GM12878 (cell line): ENCODE data around the gene ISLR2. TPM values are rescaled to one million over a fixed set of nuclear protein-coding genes. Genes with fewer than 3 reads are reported as not detected.
A peak's percentile ranks its signal among the peaks of the same experiment; 100 is the strongest.

Source experiments
- ATAC-seq: fragments of 200-7000 bp; cut with Tn5 transposase; 3 replicates; pipeline ENCODE4 v1.9.1; 2020; ENCODE audit warnings: mild to moderate bottlenecking, moderate library complexity
- BruUV-seq: library from RNA; stranded (reverse); fragments of 400-500 nt; replicated peaks from 2 replicates; lab custom pipeline; 2021; lab: Mats Ljungman, UMichigan
- CTCF ChIA-PET: fragments of 300-600 bp; sonication (Branson Sonifier 250); formaldehyde crosslinking; extraction: SDS; loops from one replicate; lab custom pipeline; 2021; ENCODE audit warnings: inconsistent platforms; lab: Yijun Ruan, JAX
- POLR2A ChIA-PET: fragments of 350-600 bp; formaldehyde crosslinking; extraction: SDS; loops from one replicate; lab custom pipeline; 2021; ENCODE audit warnings: inconsistent platforms; lab: Charles Lee
- RAD21 ChIA-PET: fragments of 300-600 bp; sonication (Branson Sonifier 250); formaldehyde crosslinking; loops from one replicate; lab custom pipeline; 2023; ENCODE audit warnings: antibody characterized with exemption; ENCODE audit not compliant: unreplicated experiment; lab: Charles Lee
- SMC1A ChIA-PET: fragments of 300-600 bp; sonication (Branson Sonifier 250); formaldehyde crosslinking; loops from one replicate; lab custom pipeline; 2023; ENCODE audit not compliant: unreplicated experiment, uncharacterized antibody; lab: Charles Lee
- DNase-seq: peaks from one replicate; pipeline ENCODE4 v3.0.0-alpha.2; 2011; ENCODE audit warnings: low read depth, low spot score
- FAIRE-seq: peaks from 3 replicates; lab custom pipeline; 2011; peaks lifted over from hg19 to GRCh38; lab: Jason Lieb, UNC
- H2AFZ ChIP-seq: 2 replicates; pipeline ENCODE4 v1.6.0; 2011; ENCODE audit warnings: low read depth, low read length, control low read depth; ENCODE audit not compliant: control insufficient read depth
- H3K27ac ChIP-seq: 2 replicates; pipeline ENCODE4 v1.5.1; 2011; ENCODE audit warnings: control low read depth; ENCODE audit not compliant: control insufficient read depth, insufficient read depth
- H3K27me3 ChIP-seq, 2 experiments: replicated peaks in 1 of 2; 2 replicates each; pipeline versions ENCODE4 v1.6.0 to v1.6.1; 2011; ENCODE audit warnings: low read length in 1 of 2; ENCODE audit not compliant: control insufficient read depth in 2 of 2, insufficient read depth in 2 of 2
- H3K36me3 ChIP-seq, 2 experiments: 2 replicates each; pipeline ENCODE4 v1.5.1; 2011; ENCODE audit warnings: low read length in 1 of 2; ENCODE audit not compliant: control insufficient read depth in 2 of 2, insufficient read depth in 2 of 2
- H3K4me1 ChIP-seq: 2 replicates; pipeline ENCODE4 v1.6.1; 2011; ENCODE audit warnings: mild to moderate bottlenecking, low read length, moderate library complexity, mixed read lengths; ENCODE audit not compliant: control insufficient read depth, insufficient read depth
- H3K4me2 ChIP-seq: 2 replicates; pipeline ENCODE4 v1.6.0; 2011; ENCODE audit warnings: control low read depth; ENCODE audit not compliant: control insufficient read depth, insufficient read depth
- H3K4me3 ChIP-seq: fragments of 200-600 bp; sonication (generic); 2 replicates; pipeline ENCODE4 v1.5.1; 2016
- H3K79me2 ChIP-seq: 2 replicates; pipeline ENCODE4 v1.6.0; 2011; ENCODE audit warnings: low read length; ENCODE audit not compliant: control insufficient read depth, insufficient read depth
- H3K9ac ChIP-seq: 2 replicates; pipeline ENCODE4 v1.8.0; 2011; ENCODE audit warnings: low read length, control low read depth, mixed read lengths; ENCODE audit not compliant: control insufficient read depth, insufficient read depth
- H3K9me3 ChIP-seq: replicated peaks from 3 replicates; pipeline ENCODE4 v1.5.1; 2011; ENCODE audit warnings: mild to moderate bottlenecking, low read length; ENCODE audit not compliant: control insufficient read depth, insufficient read depth
- H4K20me1 ChIP-seq: 2 replicates; pipeline ENCODE4 v1.6.0; 2011; ENCODE audit not compliant: control insufficient read depth, insufficient read depth
- CHD1 ChIP-seq: IDR thresholded peaks from 2 replicates; pipeline ENCODE4 v1.6.1; 2012; ENCODE audit warnings: low read depth, low read length, improper control_type of control experiment
- CREM ChIP-seq: IDR thresholded peaks from 2 replicates; pipeline ENCODE4 v1.6.1; 2014; ENCODE audit warnings: antibody characterized with exemption, low read depth
- GATAD2B ChIP-seq: fragments of 450-650 bp; conservative IDR thresholded peaks from 2 replicates; pipeline ENCODE4 v1.6.1; 2017; ENCODE audit warnings: low read depth, mild to moderate bottlenecking, moderate library complexity
- HDGF ChIP-seq: fragments of 450-650 bp; IDR thresholded peaks from 2 replicates; pipeline ENCODE4 v1.6.1; 2016; ENCODE audit warnings: antibody characterized with exemption
- IRF5 ChIP-seq: fragments of 450-650 bp; IDR thresholded peaks from 2 replicates; pipeline ENCODE4 v1.6.1; 2017; ENCODE audit warnings: borderline replicate concordance
- MTA2 ChIP-seq: fragments of 450-650 bp; IDR thresholded peaks from 2 replicates; pipeline ENCODE4 v1.6.1; 2016; ENCODE audit warnings: low read depth, mild to moderate bottlenecking, moderate library complexity
- NFYA ChIP-seq: IDR thresholded peaks from 2 replicates; pipeline ENCODE4 v1.6.1; 2011; ENCODE audit warnings: low read depth, mild to moderate bottlenecking, low read length, improper control_type of control experiment, borderline replicate concordance
- NR2F1 ChIP-seq: fragments of 450-650 bp; conservative IDR thresholded peaks from 2 replicates; pipeline ENCODE4 v1.6.1; 2017; ENCODE audit warnings: mild to moderate bottlenecking
- PKNOX1 ChIP-seq: fragments of 450-650 bp; IDR thresholded peaks from 2 replicates; pipeline ENCODE4 v1.6.1; 2016; ENCODE audit warnings: mild to moderate bottlenecking
- RELA ChIP-seq: fragments of 450-650 bp; IDR thresholded peaks from 2 replicates; pipeline ENCODE4 v1.8.0; 2014; ENCODE audit warnings: borderline replicate concordance; ENCODE audit not compliant: partially characterized antibody
- REST ChIP-seq: IDR thresholded peaks from 2 replicates; pipeline ENCODE4 v1.6.1; 2012; ENCODE audit warnings: mild to moderate bottlenecking, low read depth, low read length
- SIN3A ChIP-seq: IDR thresholded peaks from 2 replicates; pipeline ENCODE4 v1.6.1; 2012; ENCODE audit warnings: low read depth, low read length, improper control_type of control experiment
- SIX5 ChIP-seq: IDR thresholded peaks from 2 replicates; pipeline ENCODE4 v1.6.1; 2011; ENCODE audit warnings: mild to moderate bottlenecking, low read depth, low read length, moderate library complexity; ENCODE audit not compliant: severe bottlenecking
- SMAD5 ChIP-seq: IDR thresholded peaks from 2 replicates; pipeline ENCODE4 v1.6.1; 2016; ENCODE audit warnings: antibody characterized with exemption, low read depth
- YY1 ChIP-seq: IDR thresholded peaks from 2 replicates; pipeline ENCODE4 v1.6.1; 2011; ENCODE audit warnings: low read depth, mild to moderate bottlenecking, low read length
- ZBED1 ChIP-seq: IDR thresholded peaks from 2 replicates; pipeline ENCODE4 v1.6.1; 2016; ENCODE audit warnings: borderline replicate concordance
- ZNF622 ChIP-seq: fragments of 450-650 bp; IDR thresholded peaks from 2 replicates; pipeline ENCODE4 v1.6.1; 2017; ENCODE audit warnings: mild to moderate bottlenecking, inconsistent platforms
- WGBS: methylation state at CpG from one replicate; pipeline ENCODE4 v1.1.6; 2016; ENCODE audit warnings: low lambda C conversion rate; ENCODE audit not compliant: insufficient replicate concordance, insufficient coverage; ENCODE audit errors: missing lambda C conversion rate; 5-methylcytosine and 5-hydroxymethylcytosine counted together
- in situ Hi-C: fragments of 300-500 bp; cut with MboI; formaldehyde crosslinking; loops from 9 replicates; pipeline ENCODE4 v1.14.3; 2018; ENCODE audit warnings: mixed read lengths
- intact Hi-C: fragments of 100-400 bp; cut with micrococcal nuclease; formaldehyde crosslinking; loops from one replicate; pipeline ENCODE4 v1.14.2; 2022; ENCODE audit not compliant: unreplicated experiment
- polyA plus RNA-seq, 11 experiments: library from polyadenylated mRNA; depleted of rRNA in 4 of 11; unstranded in 6 of 11; stranded (reverse) in 5 of 11; fragments of >200 nt; fragmentation: Nextera tagmentation in 4 of 11; fragmentation: Illumina TruSeq in 1 of 11; extraction: Ambion mirVana in 4 of 11; extraction: Trizol in 1 of 11; gene quantifications; 1 replicate in 1 of 11; 2 replicates in 10 of 11; pipeline versions ENCODE4 v1.2.1 to v1.2.3, GENCODE V29; 2011 to 2016; ENCODE audit warnings: inconsistent platforms in 2 of 11, missing spikeins in 2 of 11, low read depth in 1 of 11
- total RNA-seq, 4 experiments: library from RNA; depleted of rRNA in 3 of 4; stranded (reverse); fragments of >200 nt in 3 of 4; fragmentation: Illumina TruSeq in 1 of 4; extraction: Trizol in 1 of 4; gene quantifications; 2 replicates each; pipeline versions ENCODE4 v1.2.1 to v1.2.3, GENCODE V29; 2013 to 2021

ISLR2 gene
- total and polyA plus RNA-seq, 10 of the 15 experiments (the other 5 are each of a cell fraction or from before 2014, with no cell fraction given), result 0.04 to 0.21 (median 0.07) TPM; not detected in 4

- peak overlapping the region; percentile 64; the same call in 1 of the 2 replicates for H3K4me2 ChIP-seq
- TF ChIP-seq REST, result no peak
- TF ChIP-seq NR2F1, result no peak
- TF ChIP-seq NFYA, result no peak
- no peak for TF ChIP-seq IRF5
- no peak for TF ChIP-seq ZNF622
- TF ChIP-seq SIX5, result no peak
- no peak for TF ChIP-seq CHD1
- no peak for TF ChIP-seq ZBED1
- no peak for TF ChIP-seq YY1
- no peak for TF ChIP-seq MTA2
- no peak for TF ChIP-seq CREM
- no peak for TF ChIP-seq SMAD5
- no peak for TF ChIP-seq RELA
- TF ChIP-seq GATAD2B, result no peak
- no peak for TF ChIP-seq PKNOX1
- no peak for TF ChIP-seq SIN3A
- no peak for TF ChIP-seq HDGF
- TF ChIP-seq, all 136 proteins: peak for 0
- Histone ChIP-seq H3K36me3 (no peaks in the 10 kb centered on the region), H3K9me3 (no peaks in the 10 kb centered on the region), H3K79me2 (no peaks in the 10 kb centered on the region), H4K20me1 (no peaks in the 10 kb centered on the region), H2AFZ (no peak overlapping the region), H3K4me1 (peaks cover 33% of the 10 kb centered on the region), H3K4me3 (no peak overlapping the region), H3K27ac (peak overlapping the region; percentile 58), H3K27me3 (no peaks in the 10 kb centered on the region), H3K9ac (no peak overlapping the region)
- ChIA-PET POLR2A (no interaction called here), RAD21 (no interaction called here), CTCF (no interaction called here), SMC1A (interaction anchor here (0.8 kb wide), 1 partner anchor 36 kb away, joined by 4 read pairs; no protein-coding TSS in a partner anchor)
- FAIRE-seq, result no peak
- no peak; the same call in 2 of the 3 replicates for ATAC-seq
- no peak for DNase-seq
- WGBS, result 96% methylated on average over 1 of the region's 1 CpG
- in situ Hi-C loops, result no loop called here
- intact Hi-C loops, result no loop called here
- no TSS peak for BruUV-seq
Measured at GRCh38 chr15:74159773-74160172, 29.4 kb downstream of the ISLR2 start.
